Liver (tissue), 9 donors: Measurements from ENCODE around the gene TENM3. TPM values are rescaled to one million over a fixed set of nuclear protein-coding genes. Genes with fewer than 3 reads are reported as not detected.

ENCODE experiments used
- DNase-seq: peaks from one replicate; pipeline ENCODE4 v3.0.0-alpha.2; 2017; ENCODE audit warnings: low spot score
- H3K27ac ChIP-seq, 2 donors: one replicate each; pipeline ENCODE4 v1.7.0; 2013; ENCODE audit warnings: inconsistent platforms in 2 of 2, low read length in 2 of 2, control low read depth in 1 of 2, low read depth in 1 of 2, mild to moderate bottlenecking in 1 of 2
- H3K27me3 ChIP-seq, 4 donors: one replicate each; pipeline versions ENCODE4 v1.6.1 to v1.7.0; 2013; ENCODE audit warnings: low read length in 3 of 4, inconsistent platforms in 1 of 4, mild to moderate bottlenecking in 1 of 4, moderate library complexity in 1 of 4; ENCODE audit not compliant: control insufficient read depth in 4 of 4, insufficient read depth in 4 of 4
- H3K36me3 ChIP-seq, 4 donors: one replicate each; pipeline versions ENCODE4 v1.6.1 to v1.7.0; 2013; ENCODE audit warnings: low read length in 3 of 4, mild to moderate bottlenecking in 3 of 4, low read depth in 1 of 4, moderate library complexity in 1 of 4; ENCODE audit not compliant: control insufficient read depth in 4 of 4, insufficient read depth in 3 of 4
- H3K4me1 ChIP-seq, 4 donors: one replicate each; pipeline versions ENCODE4 v1.6.1 to v1.7.0; 2013; ENCODE audit warnings: low read length in 3 of 4, mild to moderate bottlenecking in 3 of 4, moderate library complexity in 1 of 4; ENCODE audit not compliant: control insufficient read depth in 4 of 4, insufficient read depth in 4 of 4
- H3K4me3 ChIP-seq, 3 donors: one replicate each; pipeline versions ENCODE4 v1.6.1 to v1.7.0; 2013; ENCODE audit warnings: low read length in 3 of 3, control low read depth in 1 of 3, low read depth in 1 of 3, mild to moderate bottlenecking in 1 of 3
- H3K9ac ChIP-seq, 2 donors: one replicate each; pipeline ENCODE4 v1.7.0; 2013; ENCODE audit warnings: low read length in 2 of 2, mild to moderate bottlenecking in 2 of 2, moderate library complexity in 2 of 2, control low read depth in 1 of 2, low read depth in 1 of 2
- H3K9me3 ChIP-seq, 4 donors: one replicate each; pipeline versions ENCODE4 v1.6.1 to v1.7.0; 2013; ENCODE audit warnings: low read length in 3 of 4; ENCODE audit not compliant: control insufficient read depth in 4 of 4
- ATF3 ChIP-seq: IDR thresholded peaks from 2 replicates; pipeline ENCODE4 v1.6.1; 2016; ENCODE audit warnings: antibody characterized with exemption
- CTCF ChIP-seq: fragments of 150-350 bp; IDR thresholded peaks from 2 replicates; pipeline ENCODE4 v1.5.1; 2017; ENCODE audit warnings: improper control_type of control experiment, low read depth, low read length; ENCODE audit not compliant: missing input control
- EGR1 ChIP-seq, 2 donors: IDR thresholded peaks; 2 replicates each; pipeline ENCODE4 v1.6.1; 2016 to 2018; ENCODE audit warnings: antibody characterized with exemption in 2 of 2, low read depth in 2 of 2
- FOXA1 ChIP-seq: IDR thresholded peaks from 2 replicates; pipeline ENCODE4 v1.6.1; 2016; ENCODE audit warnings: antibody characterized with exemption
- FOXA2 ChIP-seq: IDR thresholded peaks from 2 replicates; pipeline ENCODE4 v1.6.1; 2016; ENCODE audit warnings: antibody characterized with exemption
- GABPA ChIP-seq, 2 donors: IDR thresholded peaks in 1 of 2; conservative IDR thresholded peaks in 1 of 2; 2 replicates each; pipeline ENCODE4 v1.6.1; 2016; ENCODE audit warnings: antibody characterized with exemption in 2 of 2, mild to moderate bottlenecking in 1 of 2, moderate library complexity in 1 of 2
- HNF4A ChIP-seq, 2 donors: conservative IDR thresholded peaks; 2 replicates each; pipeline ENCODE4 v1.6.1; 2016; ENCODE audit warnings: antibody characterized with exemption in 2 of 2, mild to moderate bottlenecking in 2 of 2
- HNF4G ChIP-seq: IDR thresholded peaks from 2 replicates; pipeline ENCODE4 v1.6.1; 2016; ENCODE audit warnings: antibody characterized with exemption
- JUND ChIP-seq, 2 donors: IDR thresholded peaks; 2 replicates each; pipeline ENCODE4 v1.6.1; 2016; ENCODE audit warnings: antibody characterized with exemption in 2 of 2
- MAX ChIP-seq: IDR thresholded peaks from 2 replicates; pipeline ENCODE4 v1.6.1; 2016; ENCODE audit warnings: antibody characterized with exemption
- NR2F2 ChIP-seq: IDR thresholded peaks from 2 replicates; pipeline ENCODE4 v1.6.1; 2016; ENCODE audit warnings: antibody characterized with exemption
- RAD21 ChIP-seq, 2 donors: IDR thresholded peaks; 2 replicates each; pipeline ENCODE4 v1.6.1; 2016; ENCODE audit warnings: antibody characterized with exemption in 2 of 2, mild to moderate bottlenecking in 2 of 2
- REST ChIP-seq: IDR thresholded peaks from 2 replicates; pipeline ENCODE4 v1.6.1; 2016; ENCODE audit warnings: antibody characterized with exemption, mild to moderate bottlenecking
- RXRA ChIP-seq, 2 donors: IDR thresholded peaks; 2 replicates each; pipeline ENCODE4 v1.6.1; 2017 to 2018; ENCODE audit warnings: antibody characterized with exemption in 2 of 2, mild to moderate bottlenecking in 1 of 2
- SP1 ChIP-seq: IDR thresholded peaks from 2 replicates; pipeline ENCODE4 v1.6.1; 2018; ENCODE audit warnings: antibody characterized with exemption, mild to moderate bottlenecking
- TAF1 ChIP-seq: conservative IDR thresholded peaks from 2 replicates; pipeline ENCODE4 v1.6.1; 2016; ENCODE audit warnings: antibody characterized with exemption, mild to moderate bottlenecking
- YY1 ChIP-seq: IDR thresholded peaks from 2 replicates; pipeline ENCODE4 v1.6.1; 2016; ENCODE audit warnings: antibody characterized with exemption, mild to moderate bottlenecking
- ZBTB33 ChIP-seq: IDR thresholded peaks from 2 replicates; pipeline ENCODE4 v1.6.1; 2016; ENCODE audit warnings: antibody characterized with exemption
- WGBS: extraction: QIAGEN DNeasy Blood & Tissue Kit; methylation state at CpG from one replicate; pipeline ENCODE4 v1.1.7; 2013; 5-methylcytosine and 5-hydroxymethylcytosine counted together
- polyA plus RNA-seq, 2 donors: library from polyadenylated mRNA; stranded (reverse) in 1 of 2; unstranded in 1 of 2; fragments of 200-250 nt in 1 of 2; fragments of >200 nt in 1 of 2; fragmentation: Nextera tagmentation in 1 of 2; extraction: Ambion mirVana in 1 of 2; gene quantifications; one replicate each; pipeline versions ENCODE4 v1.2.1 to v1.2.3, GENCODE V29; 2013 to 2015
- total RNA-seq, 2 donors: library from RNA; depleted of rRNA; stranded (reverse); fragments of >200 nt; gene quantifications; one replicate each; pipeline ENCODE4 v1.2.3, GENCODE V29; 2014
- donor health status: healthy.
- donor health status: healthy.
- donor health status: healthy.
- donor health status: healthy.
- donor health status: healthy.

Gene TENM3
- total and polyA plus RNA-seq, 4 donors: 0.32 to 16.8 (median 0.70) TPM

DNA sequence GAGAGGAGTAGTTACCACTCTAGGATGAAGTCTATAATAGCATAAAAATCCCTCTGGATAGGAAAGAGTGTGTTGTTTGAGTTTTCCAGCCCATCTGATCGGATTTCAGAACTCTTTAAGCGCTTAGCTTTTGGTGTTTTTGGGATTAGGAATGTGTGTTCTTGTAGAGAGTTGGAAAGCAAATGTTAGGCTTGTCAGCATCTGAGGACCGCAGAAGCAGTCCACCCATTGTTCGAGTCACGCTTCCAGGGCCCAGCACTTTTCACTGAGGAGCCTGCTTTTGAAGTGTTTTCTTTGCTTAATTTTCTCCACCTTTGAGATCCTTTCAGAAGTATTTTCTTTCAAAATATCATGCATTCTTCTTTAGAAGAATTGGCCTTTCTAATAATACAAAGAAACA lies 306.2 kb downstream of the TENM3 start:
- Histone ChIP-seq H3K9ac (no peak overlapping the region), H3K27me3 (peaks cover 0 to under 1% (median 0%) of the 10 kb centered on the region in 4 donors), H3K36me3 (no peaks in the 10 kb centered on the region), H3K27ac (no peak overlapping the region), H3K4me1 (no peaks in the 10 kb centered on the region), H3K4me3 (no peak overlapping the region), H3K9me3 (no peaks in the 10 kb centered on the region)
- WGBS: 76% methylated on average over 5 of the region's 5 CpGs
- TF ChIP-seq REST (no peak), SP1 (no peak), RXRA (IDR thresholded peaks at IDR 0.05) (no peak), JUND (IDR thresholded peaks at IDR 0.05) (no peak), YY1 (no peak), HNF4A (conservative IDR thresholded peaks at IDR 0.05) (no peak), FOXA1 (no peak), HNF4G (no peak), FOXA2 (no peak), RAD21 (IDR thresholded peaks at IDR 0.05) (no peak), MAX (no peak), ZBTB33 (no peak), EGR1 (IDR thresholded peaks at IDR 0.05; ENCODE audit: low read depth in 2 of 2) (no peak), NR2F2 (no peak), GABPA (IDR thresholded peaks at IDR 0.05 in 1 of 2, conservative IDR thresholded peaks at IDR 0.05 in 1 of 2) (no peak), TAF1 (no peak), CTCF (no peak), ATF3 (no peak)
- no peak for DNase-seq
